ENCODE results near the gene PDLIM5. TPM values are rescaled to one million over a fixed set of nuclear protein-coding genes. Genes with fewer than 3 reads are reported as not detected.
A peak's percentile ranks its signal among the peaks of the same experiment; 100 is the strongest.

PDLIM5 gene
- total and polyA plus RNA-seq, 4 donors = 20.4 to 93.4 (median 59.8) TPM

DNA sequence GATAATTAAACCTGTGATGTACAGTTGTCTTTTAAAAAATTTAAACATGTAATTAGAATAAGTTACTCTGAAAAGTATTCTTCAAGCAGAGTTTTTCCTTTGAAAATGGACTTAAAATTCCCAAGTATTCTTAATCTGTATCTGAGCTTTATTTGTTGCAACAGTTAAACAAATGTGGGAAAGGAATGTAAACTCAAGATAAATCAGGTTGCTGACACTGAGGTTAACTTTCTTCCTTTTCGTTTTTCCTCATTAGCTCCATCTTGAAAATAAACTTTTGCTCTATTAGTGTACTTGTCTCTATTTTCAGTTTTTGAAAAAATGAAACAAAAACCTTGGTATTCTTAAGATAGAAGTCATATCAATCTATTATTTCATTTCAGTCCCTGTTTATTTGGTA, 161.5 kb downstream of the PDLIM5 start:
- no peaks in the 10 kb centered on the region for H3K27me3 ChIP-seq (ENCODE audit: control insufficient read depth in 3 of 3, insufficient read depth in 3 of 3, low read length in 2 of 3)
- no peaks in the 10 kb centered on the region for H3K4me1 ChIP-seq (ENCODE audit: control insufficient read depth in 5 of 5, insufficient read depth in 5 of 5, low read length in 5 of 5)
- no peak overlapping the region for H3K27ac ChIP-seq (ENCODE audit: low read depth in 1 of 2, low read length in 1 of 2)
- no peaks in the 10 kb centered on the region for H3K9me3 ChIP-seq (ENCODE audit: control insufficient read depth in 4 of 4, insufficient read depth in 3 of 4, low read length in 3 of 4)
- no peak overlapping the region for H3K4me3 ChIP-seq
- no peak for TF ChIP-seq CTCF (IDR thresholded peaks at IDR 0.05; ENCODE audit: control extremely low read depth, extremely low read depth)
- peaks cover 0 to 7% (median 1%) of the 10 kb centered on the region in 4 donors for H3K36me3 ChIP-seq (ENCODE audit: control insufficient read depth in 4 of 4, insufficient read depth in 4 of 4, low read length in 4 of 4)
- ATAC-seq (ENCODE audit: insufficient read depth, low FRiP score) (no peak), DNase-seq (peak in 2 of 3 donors; percentile 11 to 12)
- no peak overlapping the region for H3K9ac ChIP-seq (ENCODE audit: insufficient read depth in 1 of 2, low read length in 2 of 2)
- WGBS, 2 donors = 37 to 56% methylated on average over 1 of the region's 1 CpG

DNA sequence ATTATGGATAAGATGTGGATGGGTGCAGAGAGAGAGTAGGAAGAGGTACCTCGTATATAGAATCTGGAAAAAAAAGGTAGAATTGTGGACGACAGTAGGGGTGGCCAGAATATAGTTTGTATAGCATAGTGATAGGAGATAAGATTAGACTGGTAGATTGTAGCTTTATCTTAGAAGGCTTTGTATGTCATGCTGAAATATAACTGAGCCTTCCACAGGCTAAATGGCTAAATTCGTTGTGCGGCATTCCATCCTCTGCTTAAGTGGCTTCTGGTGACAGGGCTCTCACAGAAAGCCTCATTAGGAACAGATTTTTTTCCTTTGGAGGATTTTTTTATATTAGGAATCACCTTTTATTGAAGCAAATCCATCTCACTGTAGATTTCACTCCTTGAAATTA, 163.7 kb downstream of the PDLIM5 start:
- WGBS, 2 donors = 87 to 93% methylated on average over 4 of the region's 4 CpGs
- ATAC-seq (ENCODE audit: insufficient read depth, low FRiP score) = no peak
- H3K27ac ChIP-seq (ENCODE audit: low read depth in 1 of 2, low read length in 1 of 2) = no peak overlapping the region

GRCh38 chr4:94621491-94622080, 169.8 kb downstream of the PDLIM5 start:
- H3K36me3 ChIP-seq (ENCODE audit: control insufficient read depth in 4 of 4, insufficient read depth in 4 of 4, low read length in 4 of 4) = peaks cover 0 to 25% (median 3%) of the 10 kb centered on the region in 4 donors
- WGBS, 2 donors = 32 to 37% methylated on average over 6 of the region's 6 CpGs
- H3K9me3 ChIP-seq (ENCODE audit: control insufficient read depth in 4 of 4, insufficient read depth in 3 of 4, low read length in 3 of 4) = no peaks in the 10 kb centered on the region
- H3K4me1 ChIP-seq (ENCODE audit: control insufficient read depth in 5 of 5, insufficient read depth in 5 of 5, low read length in 5 of 5) = no peaks in the 10 kb centered on the region
- no peak overlapping the region for H3K9ac ChIP-seq (ENCODE audit: insufficient read depth in 1 of 2, low read length in 2 of 2)
- DNase-seq = peak in 2 of 3 donors; percentile 54 to 71
- no peaks in the 10 kb centered on the region for H3K27me3 ChIP-seq (ENCODE audit: control insufficient read depth in 3 of 3, insufficient read depth in 3 of 3, low read length in 2 of 3)
- TF ChIP-seq CTCF (IDR thresholded peaks at IDR 0.05; ENCODE audit: control extremely low read depth, extremely low read depth) = peak; percentile 49
- H3K4me3 ChIP-seq = no peak overlapping the region
- ATAC-seq (ENCODE audit: insufficient read depth, low FRiP score) = no peak
- no peak overlapping the region for H3K27ac ChIP-seq (ENCODE audit: low read depth in 1 of 2, low read length in 1 of 2)

More for the DNA sequence above, 163.7 kb downstream of the PDLIM5 start:
- Histone ChIP-seq H3K9me3 (ENCODE audit: control insufficient read depth in 4 of 4, insufficient read depth in 3 of 4, low read length in 3 of 4) (no peaks in the 10 kb centered on the region), H3K9ac (ENCODE audit: insufficient read depth in 1 of 2, low read length in 2 of 2) (no peak overlapping the region), H3K4me1 (ENCODE audit: control insufficient read depth in 5 of 5, insufficient read depth in 5 of 5, low read length in 5 of 5) (no peaks in the 10 kb centered on the region), H3K4me3 (no peak overlapping the region), H3K36me3 (ENCODE audit: control insufficient read depth in 4 of 4, insufficient read depth in 4 of 4, low read length in 4 of 4) (peaks cover 0 to 17% (median 2%) of the 10 kb centered on the region in 4 donors), H3K27me3 (ENCODE audit: control insufficient read depth in 3 of 3, insufficient read depth in 3 of 3, low read length in 2 of 3) (no peaks in the 10 kb centered on the region)
- TF ChIP-seq CTCF (IDR thresholded peaks at IDR 0.05; ENCODE audit: control extremely low read depth, extremely low read depth) = no peak
- peak in 1 of 3 donors; percentile 6 for DNase-seq

Measured in lung (tissue), 12 donors.